Rectal smooth muscle tissue (tissue), 1 donor: ENCODE measurements around the gene NME3.

ENCODE experiments used
- H3K27ac ChIP-seq: one replicate; pipeline ENCODE4 v1.7.0; 2013; ENCODE audit warnings: low read depth, low read length, inconsistent platforms
- H3K27me3 ChIP-seq: one replicate; pipeline ENCODE4 v1.7.0; 2013; ENCODE audit warnings: low read length; ENCODE audit not compliant: control insufficient read depth, insufficient read depth
- H3K36me3 ChIP-seq: one replicate; pipeline ENCODE4 v1.7.0; 2013; ENCODE audit warnings: low read length; ENCODE audit not compliant: control insufficient read depth, insufficient read depth
- H3K4me1 ChIP-seq: one replicate; pipeline ENCODE4 v1.7.0; 2013; ENCODE audit warnings: low read length; ENCODE audit not compliant: control insufficient read depth, insufficient read depth
- H3K4me3 ChIP-seq: one replicate; pipeline ENCODE4 v1.7.0; 2013; ENCODE audit warnings: low read length
- H3K9ac ChIP-seq: one replicate; pipeline ENCODE4 v1.7.0; 2013; ENCODE audit warnings: low read length

Gene NME3

GRCh38 chr16:1791943-1792812 lies 20.8 kb upstream of the NME3 start:
- Histone ChIP-seq H3K27ac (no peak overlapping the region), H3K36me3 (peaks cover 4% of the 10 kb centered on the region), H3K9ac (no peak overlapping the region), H3K4me3 (no peak overlapping the region), H3K4me1 (no peaks in the 10 kb centered on the region), H3K27me3 (no peaks in the 10 kb centered on the region)

GRCh38 chr16:1791256-1791942 lies 20.1 kb upstream of the NME3 start:
- peaks cover 4% of the 10 kb centered on the region for H3K36me3 ChIP-seq
- H3K9ac ChIP-seq: no peak overlapping the region
- no peaks in the 10 kb centered on the region for H3K4me1 ChIP-seq
- no peak overlapping the region for H3K4me3 ChIP-seq
- H3K27ac ChIP-seq: no peak overlapping the region
- no peaks in the 10 kb centered on the region for H3K27me3 ChIP-seq

GRCh38 chr16:1790611-1791255 lies 19.4 kb upstream of the NME3 start:
- Histone ChIP-seq H3K4me1 (no peaks in the 10 kb centered on the region), H3K27ac (no peak overlapping the region), H3K27me3 (no peaks in the 10 kb centered on the region), H3K9ac (no peak overlapping the region), H3K4me3 (no peak overlapping the region), H3K36me3 (peaks cover 4% of the 10 kb centered on the region)

GRCh38 chr16:1790261-1790610 lies 18.9 kb upstream of the NME3 start:
- Histone ChIP-seq H3K9ac (no peak overlapping the region), H3K36me3 (peaks cover 6% of the 10 kb centered on the region), H3K27ac (no peak overlapping the region), H3K4me3 (no peak overlapping the region), H3K4me1 (no peaks in the 10 kb centered on the region), H3K27me3 (no peaks in the 10 kb centered on the region)

DNA sequence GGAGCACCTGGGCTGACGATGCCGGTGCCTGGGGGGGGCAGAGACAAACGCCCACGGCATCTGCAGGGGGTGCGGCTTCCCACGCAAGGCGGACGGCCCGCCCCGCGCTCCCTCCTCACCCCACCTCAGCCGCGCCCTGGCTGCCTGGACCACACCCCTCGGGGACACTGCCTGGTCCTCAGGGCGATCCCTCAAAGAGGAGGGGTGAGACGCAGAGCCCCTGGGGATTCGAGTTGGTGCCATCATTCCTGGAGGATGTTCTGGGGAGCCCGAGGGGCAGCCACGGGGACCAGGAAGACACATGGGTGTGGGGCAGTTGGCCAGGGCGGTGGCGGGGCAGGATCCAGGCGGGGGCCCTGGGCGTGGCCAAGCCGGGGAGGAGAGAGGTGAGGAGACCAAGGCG lies 18.3 kb upstream of the NME3 start:
- Histone ChIP-seq H3K27me3 (no peaks in the 10 kb centered on the region), H3K4me3 (no peak overlapping the region), H3K4me1 (peaks cover 2% of the 10 kb centered on the region), H3K27ac (no peak overlapping the region), H3K9ac (no peak overlapping the region), H3K36me3 (peaks cover 7% of the 10 kb centered on the region)

DNA sequence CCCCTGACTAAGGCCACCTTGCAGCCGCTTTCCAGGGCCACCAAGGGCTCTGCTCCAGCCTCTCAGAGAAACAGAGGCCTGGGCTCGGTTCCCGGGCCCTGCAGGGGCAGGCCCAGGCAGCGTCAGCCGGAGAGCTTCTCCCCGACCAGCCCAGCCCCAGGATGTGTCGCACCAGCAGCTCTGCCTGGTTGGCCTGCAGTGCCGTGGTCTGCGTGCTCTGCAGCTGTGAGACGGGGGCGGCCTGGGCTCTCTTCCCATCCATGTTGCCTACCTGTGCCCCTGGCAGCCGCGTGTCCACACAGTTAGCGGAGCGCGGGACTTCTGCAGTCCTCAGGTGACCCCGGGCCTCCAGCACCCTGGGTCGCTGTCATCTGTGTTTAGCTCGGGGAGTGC lies 17.4 kb upstream of the NME3 start:
- Histone ChIP-seq H3K4me3 (no peak overlapping the region), H3K27me3 (no peaks in the 10 kb centered on the region), H3K27ac (no peak overlapping the region), H3K4me1 (peaks cover 5% of the 10 kb centered on the region), H3K9ac (no peak overlapping the region), H3K36me3 (peaks cover 7% of the 10 kb centered on the region)

GRCh38 chr16:1788095-1788707 lies 16.9 kb upstream of the NME3 start:
- Histone ChIP-seq H3K4me1 (peaks cover 5% of the 10 kb centered on the region), H3K9ac (no peak overlapping the region), H3K4me3 (no peak overlapping the region), H3K36me3 (peaks cover 7% of the 10 kb centered on the region), H3K27ac (no peak overlapping the region), H3K27me3 (no peaks in the 10 kb centered on the region)

DNA sequence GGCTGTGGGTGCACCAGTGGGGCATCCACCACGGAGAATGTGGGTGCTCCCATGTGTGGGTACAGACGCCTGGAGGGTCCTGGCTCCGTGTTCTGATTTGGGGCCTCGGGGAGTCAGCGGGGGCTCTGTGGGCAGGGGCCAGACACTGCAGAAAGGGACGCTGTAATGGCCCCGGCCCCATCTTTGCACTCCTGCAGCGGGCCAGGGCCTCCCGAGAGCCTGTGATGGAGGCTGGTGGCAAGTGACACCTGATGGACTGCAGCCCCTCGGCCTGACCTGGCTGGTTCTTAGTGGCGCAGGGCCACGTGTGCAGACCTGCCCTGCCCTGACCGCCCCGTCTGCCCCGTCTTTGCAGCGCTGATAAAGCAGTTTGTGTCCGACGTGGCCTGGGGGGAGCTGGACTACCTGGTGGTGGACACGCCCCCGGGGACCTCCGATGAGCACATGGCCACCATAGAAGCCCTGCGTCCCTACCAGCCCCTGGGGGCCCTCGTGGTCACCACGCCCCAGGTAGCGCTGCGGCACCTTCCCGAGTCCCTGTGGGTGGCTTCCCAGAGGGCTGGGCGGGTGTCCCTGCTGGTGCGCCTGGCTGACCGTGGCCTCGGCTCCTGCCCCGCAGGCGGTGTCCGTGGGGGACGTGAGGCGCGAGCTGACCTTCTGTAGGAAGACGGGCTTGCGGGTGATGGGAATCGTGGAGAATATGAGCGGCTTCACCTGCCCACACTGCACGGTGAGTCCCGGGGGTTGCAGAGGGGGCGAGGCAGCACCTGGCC lies 16.2 kb upstream of the NME3 start:
- Histone ChIP-seq H3K27me3 (no peaks in the 10 kb centered on the region), H3K4me3 (no peak overlapping the region), H3K27ac (no peak overlapping the region), H3K36me3 (peaks cover 7% of the 10 kb centered on the region), H3K9ac (no peak overlapping the region), H3K4me1 (peaks cover 5% of the 10 kb centered on the region)

- H3K4me3 ChIP-seq: no peak overlapping the region
- H3K9ac ChIP-seq: no peak overlapping the region
- H3K27ac ChIP-seq: no peak overlapping the region
- H3K36me3 ChIP-seq: peaks cover 7% of the 10 kb centered on the region
- peaks cover 5% of the 10 kb centered on the region for H3K4me1 ChIP-seq
- no peaks in the 10 kb centered on the region for H3K27me3 ChIP-seq
Measured at GRCh38 chr16:1787056-1787321, 15.6 kb upstream of the NME3 start.

DNA sequence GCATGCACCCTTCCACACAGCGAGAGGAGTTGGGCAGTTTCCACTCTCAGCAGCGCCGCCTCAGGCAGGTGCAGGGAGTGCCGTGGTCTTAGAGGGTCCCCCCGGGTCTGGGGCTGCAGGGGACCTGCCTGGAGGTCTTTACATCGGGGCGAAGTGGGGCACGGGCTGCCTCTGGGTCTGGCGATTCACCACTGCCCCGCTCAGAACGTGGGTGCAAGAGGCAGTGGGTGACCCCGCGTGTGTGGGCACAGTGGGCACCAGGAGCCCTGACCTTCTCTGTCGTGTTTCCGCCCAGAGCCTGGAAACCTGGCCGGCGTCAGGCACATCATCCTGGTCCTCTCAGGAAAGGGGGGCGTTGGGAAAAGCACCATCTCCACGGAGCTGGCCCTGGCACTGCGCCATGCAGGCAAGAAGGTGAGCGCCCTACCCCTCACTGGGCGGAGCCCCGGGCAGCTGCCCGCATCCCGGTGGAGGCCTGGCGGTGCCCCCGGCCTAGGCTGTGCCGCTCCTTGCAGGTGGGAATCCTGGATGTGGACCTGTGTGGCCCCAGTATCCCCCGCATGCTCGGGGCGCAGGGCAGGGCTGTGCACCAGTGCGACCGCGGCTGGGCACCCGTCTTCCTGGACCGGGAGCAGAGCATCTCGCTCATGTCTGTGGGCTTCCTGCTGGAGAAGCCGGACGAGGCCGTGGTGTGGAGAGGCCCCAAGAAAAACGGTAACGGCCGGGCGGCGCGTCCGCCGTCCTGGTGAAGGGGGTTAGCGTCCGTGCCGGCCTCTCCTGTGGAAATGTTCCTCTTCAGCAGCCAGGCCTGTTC lies 15.1 kb upstream of the NME3 start:
- Histone ChIP-seq H3K9ac (no peak overlapping the region), H3K27ac (no peak overlapping the region), H3K4me3 (no peak overlapping the region), H3K36me3 (peaks cover 7% of the 10 kb centered on the region), H3K4me1 (peaks cover 7% of the 10 kb centered on the region), H3K27me3 (no peaks in the 10 kb centered on the region)

DNA sequence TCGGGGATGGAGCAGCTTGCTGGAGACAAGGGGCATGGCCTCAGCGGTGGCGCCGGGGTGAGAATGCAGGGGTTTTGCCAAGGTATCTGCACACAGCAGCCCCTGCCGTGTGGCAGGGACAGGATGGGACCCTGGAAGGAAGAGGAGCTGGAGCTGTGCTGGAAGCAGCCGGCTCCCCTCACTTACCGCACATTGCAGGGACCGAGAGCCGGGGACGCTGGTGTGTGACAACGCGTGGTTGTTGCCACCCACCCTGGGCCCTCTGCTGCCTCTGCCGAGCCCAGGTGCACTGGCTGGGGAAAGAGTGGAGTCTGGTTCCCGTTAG lies 14.5 kb upstream of the NME3 start:
- Histone ChIP-seq H3K4me1 (peaks cover 12% of the 10 kb centered on the region), H3K27ac (no peak overlapping the region), H3K4me3 (no peak overlapping the region), H3K9ac (no peak overlapping the region), H3K36me3 (peaks cover 11% of the 10 kb centered on the region), H3K27me3 (no peaks in the 10 kb centered on the region)
